PC-9 (cell line): ENCODE results near the gene BRIP1.

Experiments used
- CTCF ChIP-seq: fragments of 200-600 bp; sonication (generic); conservative IDR thresholded peaks from 2 replicates; pipeline ENCODE4 v1.6.1; 2017; ENCODE audit warnings: mixed run types, antibody characterized with exemption, mild to moderate bottlenecking, moderate library complexity
- EZH2 ChIP-seq: fragments of 200-600 bp; sonication (generic); IDR thresholded peaks from 2 replicates; pipeline ENCODE4 v1.8.0; 2017; ENCODE audit warnings: antibody characterized with exemption, low read depth

DNA sequence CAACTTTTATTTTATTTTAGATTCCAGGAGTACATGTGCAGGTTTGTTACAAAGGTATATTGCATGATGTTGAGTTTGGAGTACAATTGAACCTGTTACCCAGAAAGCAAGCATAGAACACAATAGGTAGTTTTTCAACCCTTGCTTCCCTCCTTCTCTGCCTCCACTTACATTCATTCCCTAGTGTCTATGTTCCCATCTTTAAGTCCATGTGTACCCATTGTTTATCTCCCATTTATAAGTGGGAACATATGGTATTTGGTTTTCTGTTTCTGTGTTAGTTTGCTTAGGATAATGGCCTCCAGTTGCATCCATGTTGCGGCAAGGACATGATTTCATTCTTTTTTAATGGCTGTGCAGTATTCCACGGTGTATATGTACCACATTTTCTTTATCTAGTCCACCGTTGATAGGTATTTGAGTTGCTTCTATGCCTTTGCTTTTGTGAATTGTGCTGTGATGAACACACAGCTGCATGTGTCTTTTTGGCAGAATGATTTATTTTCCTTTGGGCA, 158.3 kb downstream of the BRIP1 start:
- TF ChIP-seq EZH2 (no peak), CTCF (no peak)
